Right lobe of liver (tissue), 6 donors: ENCODE data around the gene ADISSP. TPM values are rescaled to one million over a fixed set of nuclear protein-coding genes. Genes with fewer than 3 reads are reported as not detected.
A peak's percentile ranks its signal among the peaks of the same experiment; 100 is the strongest.

ENCODE experiments used
- ATAC-seq, 4 donors: fragments of 200-7000 bp; cut with Tn5 transposase; one replicate each; pipeline ENCODE4 v1.9.1; 2020; ENCODE audit warnings: mild to moderate bottlenecking in 4 of 4, moderate library complexity in 4 of 4
- DNase-seq, 3 donors: peaks; one replicate each; pipeline ENCODE4 v3.0.0-alpha.2; 2020
- H3K27ac ChIP-seq, 3 donors: fragments of 200-600 bp; one replicate each; pipeline ENCODE4 v1.8.0; 2022
- H3K27me3 ChIP-seq, 2 donors: fragments of 200-600 bp; one replicate each; pipeline ENCODE4 v1.8.0; 2022
- H3K36me3 ChIP-seq, 4 donors: fragments of 200-600 bp; sonication (generic) in 1 of 4; one replicate each; pipeline versions ENCODE4 v1.5.1 to v1.8.0; 2017 to 2022; ENCODE audit warnings: control low read depth in 1 of 4
- H3K4me1 ChIP-seq, 4 donors: fragments of 200-600 bp; sonication (generic) in 1 of 4; one replicate each; pipeline versions ENCODE4 v1.5.1 to v1.8.0; 2017 to 2022; ENCODE audit warnings: control low read depth in 1 of 4
- H3K4me3 ChIP-seq, 3 donors: fragments of 200-600 bp; one replicate each; pipeline ENCODE4 v1.8.0; 2022
- H3K9me3 ChIP-seq, 4 donors: fragments of 200-600 bp; sonication (generic) in 1 of 4; one replicate each; pipeline versions ENCODE4 v1.5.1 to v1.8.0; 2017 to 2022; ENCODE audit warnings: control low read depth in 1 of 4
- POLR2A ChIP-seq: fragments of 450-650 bp; IDR thresholded peaks from one replicate; pipeline ENCODE4 v1.6.1; 2017; ENCODE audit warnings: antibody characterized with exemption, mild to moderate bottlenecking
- WGBS: methylation state at CpG from one replicate; pipeline ENCODE4 v1.1.6; 2018; ENCODE audit warnings: low coverage, low lambda C conversion rate; ENCODE audit not compliant: insufficient coverage; ENCODE audit errors: missing lambda C conversion rate; 5-methylcytosine and 5-hydroxymethylcytosine counted together
- intact Hi-C, 2 donors: fragments of 100-400 bp; cut with DNase I; formaldehyde crosslinking; loops; one replicate each; pipeline versions ENCODE4 v1.11.2 to v1.14.1; 2022
- total RNA-seq, 6 experiments: library from RNA; depleted of rRNA in 2 of 6; stranded (reverse); fragments of >200 nt in 2 of 6; fragmentation: NEBNext Ultra II Directional in 3 of 6; extraction: Animal tissue kit (Norgen Biotek cat#: 25700) in 3 of 6; gene quantifications; one replicate each; pipeline versions ENCODE4 v1.1.0 to v1.2.4, GENCODE V29; 2016 to 2023
- TF ChIP-seq, protein P1 (sequence below), 4 donors: fragments of 200-600 bp in 3 of 4; fragments of 450-650 bp in 1 of 4; IDR thresholded peaks; one replicate each; pipeline versions ENCODE4 v1.5.1 to v1.8.0; 2016 to 2022; ENCODE audit warnings: antibody characterized with exemption in 4 of 4, mild to moderate bottlenecking in 2 of 4
- donor health status: DM: no; HTN: yes; CAD: no.
- donor health status: DM: no; HTN: no; CAD: no.
- donor health status: DM: no; HTN: no; CAD: no.
- donor health status: DM: no; HTN: yes; CAD: no.
- donor health status: DM: no; HTN: yes; CAD: no.

The ADISSP gene
- total RNA-seq, 6 experiments from 2014 or later, result 9.6 to 11.7 (median 9.9) TPM

DNA sequence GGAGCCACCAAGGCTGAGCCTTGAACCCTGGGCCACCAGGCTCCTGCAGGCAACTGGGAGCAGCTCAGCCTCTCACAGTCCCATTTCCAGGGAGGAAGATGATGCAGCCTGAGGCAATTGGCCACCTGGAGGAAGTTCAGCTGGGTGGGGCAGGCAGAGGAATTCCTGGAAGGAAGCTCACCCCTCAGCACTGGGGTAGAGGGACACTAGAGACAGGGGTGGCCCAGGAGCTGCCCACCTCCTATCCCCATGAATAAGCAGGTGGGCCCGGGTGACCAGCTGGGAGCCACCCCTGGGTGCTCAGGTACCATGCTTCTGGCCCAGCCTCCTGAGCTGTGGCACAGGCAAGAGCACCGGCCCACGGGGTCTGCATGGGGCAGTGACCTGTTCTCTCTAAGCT, 38.7 kb downstream of the ADISSP start:
- no peaks in the 10 kb centered on the region for H3K9me3 ChIP-seq
- 100% methylated on average over 2 of the region's 3 CpGs for WGBS
- no peaks in the 10 kb centered on the region for H3K36me3 ChIP-seq
- no peak for TF ChIP-seq POLR2A
- TF ChIP-seq, protein P1, sequence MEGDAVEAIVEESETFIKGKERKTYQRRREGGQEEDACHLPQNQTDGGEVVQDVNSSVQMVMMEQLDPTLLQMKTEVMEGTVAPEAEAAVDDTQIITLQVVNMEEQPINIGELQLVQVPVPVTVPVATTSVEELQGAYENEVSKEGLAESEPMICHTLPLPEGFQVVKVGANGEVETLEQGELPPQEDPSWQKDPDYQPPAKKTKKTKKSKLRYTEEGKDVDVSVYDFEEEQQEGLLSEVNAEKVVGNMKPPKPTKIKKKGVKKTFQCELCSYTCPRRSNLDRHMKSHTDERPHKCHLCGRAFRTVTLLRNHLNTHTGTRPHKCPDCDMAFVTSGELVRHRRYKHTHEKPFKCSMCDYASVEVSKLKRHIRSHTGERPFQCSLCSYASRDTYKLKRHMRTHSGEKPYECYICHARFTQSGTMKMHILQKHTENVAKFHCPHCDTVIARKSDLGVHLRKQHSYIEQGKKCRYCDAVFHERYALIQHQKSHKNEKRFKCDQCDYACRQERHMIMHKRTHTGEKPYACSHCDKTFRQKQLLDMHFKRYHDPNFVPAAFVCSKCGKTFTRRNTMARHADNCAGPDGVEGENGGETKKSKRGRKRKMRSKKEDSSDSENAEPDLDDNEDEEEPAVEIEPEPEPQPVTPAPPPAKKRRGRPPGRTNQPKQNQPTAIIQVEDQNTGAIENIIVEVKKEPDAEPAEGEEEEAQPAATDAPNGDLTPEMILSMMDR (IDR thresholded peaks at IDR 0.05), result no peak
- H3K4me1 ChIP-seq, result no peaks in the 10 kb centered on the region
- H3K27ac ChIP-seq, result no peak overlapping the region
- H3K27me3 ChIP-seq, result no peaks in the 10 kb centered on the region
- ATAC-seq (peak in 1 of 4 donors; percentile 13), DNase-seq (no peak)
- intact Hi-C loops, result no loop called here
- no peak overlapping the region for H3K4me3 ChIP-seq

DNA sequence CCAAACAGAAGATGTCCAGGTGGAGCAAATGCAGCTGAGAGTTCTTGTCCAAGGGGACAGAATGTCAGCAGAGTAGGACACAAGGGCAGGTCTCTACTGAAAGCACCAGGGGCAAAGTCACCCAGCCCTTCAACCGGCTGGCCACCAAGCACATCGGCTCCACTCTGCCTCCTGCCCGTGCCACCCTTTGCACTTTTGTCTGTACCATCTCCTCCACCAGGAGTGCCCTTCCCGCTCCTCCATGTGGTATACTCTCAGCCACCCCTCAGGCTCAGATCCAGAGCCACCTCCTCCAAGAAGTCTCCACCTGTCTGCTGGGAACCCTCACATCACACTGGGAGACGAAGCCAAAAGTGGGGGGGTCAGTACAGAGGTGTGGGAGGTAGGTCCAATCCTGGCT, 39.2 kb downstream of the ADISSP start:
- no peaks in the 10 kb centered on the region for H3K4me1 ChIP-seq
- ATAC-seq (no peak), DNase-seq (no peak)
- H3K4me3 ChIP-seq, result no peak overlapping the region
- intact Hi-C loops, result no loop called here
- WGBS, result 83% methylated on average over 2 of the region's 5 CpGs
- no peak for TF ChIP-seq POLR2A
- TF ChIP-seq, protein P1 (IDR thresholded peaks at IDR 0.05), result no peak
- no peaks in the 10 kb centered on the region for H3K27me3 ChIP-seq
- no peak overlapping the region for H3K27ac ChIP-seq
- no peaks in the 10 kb centered on the region for H3K9me3 ChIP-seq
- H3K36me3 ChIP-seq, result no peaks in the 10 kb centered on the region

DNA sequence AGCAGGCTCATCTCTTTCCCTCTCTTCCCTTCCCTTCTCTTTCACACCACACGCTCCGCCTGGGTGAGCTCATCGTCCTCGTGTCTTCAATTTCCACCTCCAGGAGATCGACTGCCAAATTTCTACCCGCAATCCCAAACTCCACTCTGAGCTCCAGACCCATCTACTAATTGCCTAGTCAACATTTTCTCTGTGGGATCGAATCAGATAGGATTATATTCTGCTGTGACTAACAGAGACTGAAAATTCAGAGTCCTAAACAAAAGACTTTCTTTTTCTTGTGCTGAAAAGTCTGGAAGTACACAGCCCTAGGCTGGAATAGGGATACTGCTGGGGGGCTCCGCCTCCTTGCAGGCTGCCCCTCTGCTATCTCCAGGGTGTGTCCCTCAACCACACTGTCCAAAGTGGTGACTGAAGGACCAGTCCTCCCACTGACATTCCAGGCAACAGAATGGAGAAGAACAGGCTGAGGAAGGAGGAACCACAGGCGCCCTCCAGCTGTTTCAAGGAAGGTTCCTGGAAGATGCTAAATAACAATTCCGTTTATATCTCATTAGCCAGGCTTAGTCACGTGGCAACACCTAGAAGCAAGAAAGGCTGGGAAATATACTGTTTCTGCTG, 40.0 kb downstream of the ADISSP start:
- Histone ChIP-seq H3K36me3 (no peaks in the 10 kb centered on the region), H3K9me3 (no peaks in the 10 kb centered on the region), H3K4me1 (no peaks in the 10 kb centered on the region), H3K27me3 (no peaks in the 10 kb centered on the region), H3K4me3 (no peak overlapping the region), H3K27ac (no peak overlapping the region)
- intact Hi-C loops, result no loop called here
- no peak for DNase-seq
- WGBS, result 27% methylated on average over 9 of the region's 11 CpGs
- TF ChIP-seq POLR2A, result no peak
- TF ChIP-seq, protein P1 (IDR thresholded peaks at IDR 0.05), result no peak
- ATAC-seq, result no peak

DNA sequence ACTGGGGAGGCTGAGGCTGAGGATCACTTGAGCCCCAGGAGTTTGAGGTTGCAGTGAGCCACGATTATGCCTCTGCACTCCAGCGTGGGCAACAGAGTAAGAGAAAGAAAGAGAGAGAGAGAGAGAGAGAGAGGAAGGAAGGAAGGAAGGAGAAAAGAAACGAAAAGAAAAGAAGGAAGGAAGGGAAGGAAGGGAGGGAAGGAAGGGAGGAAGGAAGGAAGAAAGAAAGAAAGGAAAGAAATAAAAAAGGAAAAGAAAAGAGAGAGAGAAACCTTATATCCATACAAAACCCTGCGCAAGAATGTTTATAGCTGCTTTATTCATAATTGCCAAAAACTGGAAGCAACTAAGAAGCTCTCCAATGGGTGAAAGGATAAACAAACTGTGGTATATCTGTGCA, 43.2 kb downstream of the ADISSP start:
- Histone ChIP-seq H3K4me1 (no peaks in the 10 kb centered on the region), H3K27ac (no peak overlapping the region), H3K4me3 (no peak overlapping the region), H3K27me3 (no peaks in the 10 kb centered on the region), H3K36me3 (no peaks in the 10 kb centered on the region), H3K9me3 (no peaks in the 10 kb centered on the region)
- no peak for DNase-seq
- TF ChIP-seq, protein P1 (IDR thresholded peaks at IDR 0.05), result no peak
- no peak for TF ChIP-seq POLR2A
- no peak for ATAC-seq
- WGBS, result 51% methylated on average over 4 of the region's 4 CpGs
- intact Hi-C loops, result no loop called here

DNA sequence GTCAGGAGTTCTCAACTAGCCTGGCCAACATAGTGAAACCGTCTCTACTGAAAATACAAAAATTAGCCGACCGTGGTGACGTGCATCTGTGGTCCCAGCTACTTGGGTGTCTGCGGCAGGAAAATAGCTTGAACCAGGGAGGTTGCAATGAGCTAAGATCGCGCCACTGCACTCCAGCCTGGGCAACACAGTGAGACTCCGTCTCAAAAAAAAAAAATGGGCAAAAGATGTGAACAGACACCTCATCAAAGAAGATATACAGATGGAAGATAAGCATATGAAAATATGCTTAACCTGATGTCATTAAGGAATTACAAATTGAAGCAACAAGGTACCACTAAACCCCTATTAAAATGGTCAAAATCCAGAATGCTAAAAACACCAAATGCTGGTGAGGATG, 44.3 kb downstream of the ADISSP start:
- no peak overlapping the region for H3K27ac ChIP-seq
- TF ChIP-seq POLR2A, result no peak
- TF ChIP-seq, protein P1 (IDR thresholded peaks at IDR 0.05), result no peak
- no peaks in the 10 kb centered on the region for H3K27me3 ChIP-seq
- ATAC-seq, result no peak
- no peaks in the 10 kb centered on the region for H3K4me1 ChIP-seq
- H3K9me3 ChIP-seq, result no peaks in the 10 kb centered on the region
- no peaks in the 10 kb centered on the region for H3K36me3 ChIP-seq
- no peak overlapping the region for H3K4me3 ChIP-seq
- intact Hi-C loops, result no loop called here
- WGBS, result 86% methylated on average over 5 of the region's 8 CpGs
- DNase-seq, result no peak
